ENCODE data around the gene PMVK. TPM values are rescaled to one million over a fixed set of nuclear protein-coding genes. Genes with fewer than 3 reads are reported as not detected.

The PMVK gene
- total and polyA plus RNA-seq, 2 of the 8 experiments (the other 6 are each of a cell fraction or from before 2014, with no cell fraction given) = 23.8 to 26.5 TPM

GRCh38 chr1:154912755-154913154 is 23.8 kb downstream of the PMVK start:
- no peaks in the 10 kb centered on the region for H3K79me1 ChIP-seq (ENCODE audit: low read depth, low read length)
- POLR2A ChIA-PET (ENCODE audit: partially characterized antibody) = interaction anchor here (1.4 to 2.4 kb wide), 3 partner anchors 10 to 57 kb away, joined by 3 to 6 read pairs (median 6); partner anchors contain the start of genes PMVK and SHC1
- no peak overlapping the region for H3K23ac ChIP-seq (ENCODE audit: insufficient read length)
- H3K36me3 ChIP-seq (ENCODE audit: control insufficient read depth in 2 of 4, insufficient read depth in 4 of 4, low read length in 3 of 4) = no peaks in the 10 kb centered on the region
- no peak overlapping the region for H2BK120ac ChIP-seq (replicated peaks; ENCODE audit: low read depth, low read length)
- no peaks in the 10 kb centered on the region for H4K20me1 ChIP-seq (replicated peaks in 1 of 2; ENCODE audit: control insufficient read depth in 1 of 2, insufficient read depth in 2 of 2, low read length in 2 of 2)
- H3K14ac ChIP-seq (ENCODE audit: insufficient read length) = no peak overlapping the region
- no peaks in the 10 kb centered on the region for H3K27me3 ChIP-seq (replicated peaks in 1 of 4; ENCODE audit: control insufficient read depth in 3 of 4, extremely low read depth in 1 of 4, insufficient read depth in 3 of 4, low read length in 3 of 4)
- H3K9me3 ChIP-seq (ENCODE audit: insufficient read depth in 2 of 2, low read depth in 1 of 2, low read length in 1 of 2) = peaks cover 5 to 9% of the 10 kb centered on the region in 2 experiments; a peak in 2 of 4 replicates
- H3K4me1 ChIP-seq (replicated peaks in 1 of 4; ENCODE audit: control insufficient read depth in 3 of 4, insufficient read depth in 4 of 4, low read length in 3 of 4) = no peaks in the 10 kb centered on the region
- H2AFZ ChIP-seq (ENCODE audit: low read length) = no peak overlapping the region
- WGBS, 2 experiments (ENCODE audit: extremely low coverage in 1 of 2, insufficient coverage in 1 of 2, insufficient read length in 1 of 2, insufficient replicate concordance in 2 of 2, low coverage in 1 of 2, low lambda C conversion rate in 2 of 2, missing lambda C conversion rate in 1 of 2) = 91% methylated on average over 2 of the region's 2 CpGs; no CpG with 5 or more reads in 1 of the 2 experiments
- no peak overlapping the region for H2AK5ac ChIP-seq (ENCODE audit: low read depth, low read length)
- no peak overlapping the region for H2BK5ac ChIP-seq (ENCODE audit: low read depth, low read length)
- FAIRE-seq (no peak), DNase-seq (ENCODE audit: low read depth in 1 of 2, low spot score in 2 of 2) (no peak)
- H4K5ac ChIP-seq (ENCODE audit: insufficient read length, low read depth, low read length) = no peak overlapping the region
- no peak overlapping the region for H3K27ac ChIP-seq (ENCODE audit: low read depth, low read length)
- no peak overlapping the region for H3K9ac ChIP-seq (replicated peaks in 1 of 4; ENCODE audit: extremely low read depth in 1 of 4, low read depth in 3 of 4, low read length in 3 of 4)
- no peak overlapping the region for H3K56ac ChIP-seq (replicated peaks; ENCODE audit: insufficient read length, low read depth, low read length)
- H4K8ac ChIP-seq (ENCODE audit: extremely low read depth, insufficient read depth, low read length) = no peak overlapping the region
- CTCF ChIA-PET (ENCODE audit: partially characterized antibody) = interaction anchor here (0.6 to 2.4 kb wide), 14 partner anchors 9 to 850 kb away, joined by 3 to 10 read pairs (median 4); partner anchors contain the start of gene PMVK
- no peak overlapping the region for H3K4me2 ChIP-seq (ENCODE audit: insufficient read depth in 1 of 2, low read depth in 2 of 2, low read length in 2 of 2)
- no peak overlapping the region for H2BK15ac ChIP-seq (ENCODE audit: low read length)
- no peak overlapping the region for H3K4me3 ChIP-seq (ENCODE audit: extremely low read depth in 1 of 4, insufficient read depth in 2 of 4, low read depth in 3 of 4, low read length in 4 of 4)
- no peak overlapping the region for H3K4ac ChIP-seq (replicated peaks; ENCODE audit: insufficient read length, low read depth, low read length)
- no peak overlapping the region for H4K91ac ChIP-seq (replicated peaks; ENCODE audit: insufficient read length, low read length)
- H3K18ac ChIP-seq (ENCODE audit: extremely low read depth, low read length) = no peak overlapping the region
- H2BK20ac ChIP-seq (ENCODE audit: low read length) = no peak overlapping the region
- H3K79me2 ChIP-seq (ENCODE audit: control insufficient read depth in 1 of 2, insufficient read depth in 2 of 2, low read length in 2 of 2) = no peaks in the 10 kb centered on the region
- no peaks in the 10 kb centered on the region for H3K23me2 ChIP-seq (ENCODE audit: low read depth, low read length)
- H2BK12ac ChIP-seq (ENCODE audit: low read depth, low read length) = no peak overlapping the region
- TF ChIP-seq PHF8 (conservative IDR thresholded peaks at IDR 0.05; ENCODE audit: low read depth, low read length) = no peak
- no peak for TF ChIP-seq RFX5 (IDR thresholded peaks at IDR 0.05; ENCODE audit: borderline replicate concordance, low read depth, low read length)
- TF ChIP-seq FOSL1 (IDR thresholded peaks at IDR 0.05; ENCODE audit: insufficient read depth, low read depth, low read length) = no peak

Data from H1 (cell line).